ENCODE data around the gene SFXN3.

DNA sequence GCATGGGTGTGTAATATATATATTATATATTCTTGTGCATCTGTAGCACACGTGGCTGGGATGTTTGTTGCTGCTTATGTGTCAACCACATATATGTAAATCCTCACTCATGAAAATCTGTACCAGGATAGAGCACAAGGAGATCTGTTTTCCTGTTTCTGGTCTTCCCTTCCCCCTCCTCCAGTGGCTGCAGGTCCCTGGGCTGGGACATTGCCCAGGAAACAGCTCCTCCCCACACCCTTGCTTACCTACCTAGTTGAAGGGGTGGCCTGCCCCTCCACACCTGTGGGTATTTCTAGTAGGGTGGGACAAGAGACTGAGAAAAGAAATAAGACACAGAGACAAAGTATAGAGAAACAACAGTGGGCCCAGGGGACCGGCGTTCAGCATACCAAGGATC lies 2.2 kb downstream of the SFXN3 start:
- TF ChIP-seq POLR2A (IDR thresholded peaks at IDR 0.05): no peak
- TF ChIP-seq, protein P1, sequence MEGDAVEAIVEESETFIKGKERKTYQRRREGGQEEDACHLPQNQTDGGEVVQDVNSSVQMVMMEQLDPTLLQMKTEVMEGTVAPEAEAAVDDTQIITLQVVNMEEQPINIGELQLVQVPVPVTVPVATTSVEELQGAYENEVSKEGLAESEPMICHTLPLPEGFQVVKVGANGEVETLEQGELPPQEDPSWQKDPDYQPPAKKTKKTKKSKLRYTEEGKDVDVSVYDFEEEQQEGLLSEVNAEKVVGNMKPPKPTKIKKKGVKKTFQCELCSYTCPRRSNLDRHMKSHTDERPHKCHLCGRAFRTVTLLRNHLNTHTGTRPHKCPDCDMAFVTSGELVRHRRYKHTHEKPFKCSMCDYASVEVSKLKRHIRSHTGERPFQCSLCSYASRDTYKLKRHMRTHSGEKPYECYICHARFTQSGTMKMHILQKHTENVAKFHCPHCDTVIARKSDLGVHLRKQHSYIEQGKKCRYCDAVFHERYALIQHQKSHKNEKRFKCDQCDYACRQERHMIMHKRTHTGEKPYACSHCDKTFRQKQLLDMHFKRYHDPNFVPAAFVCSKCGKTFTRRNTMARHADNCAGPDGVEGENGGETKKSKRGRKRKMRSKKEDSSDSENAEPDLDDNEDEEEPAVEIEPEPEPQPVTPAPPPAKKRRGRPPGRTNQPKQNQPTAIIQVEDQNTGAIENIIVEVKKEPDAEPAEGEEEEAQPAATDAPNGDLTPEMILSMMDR (IDR thresholded peaks at IDR 0.05): no peak
- TF ChIP-seq POLR2AphosphoS5 (IDR thresholded peaks at IDR 0.05): no peak

Measured in upper lobe of left lung (tissue), 4 donors.